ENCODE data around the gene CFAP91.
"Not testable (repeated sequence)": the region's sequence is repeated elsewhere in the genome, so short reads cannot be mapped to it uniquely, and the experiment has no call there.

CFAP91 gene

GRCh38 chr3:119678209-119678608, 24.6 kb upstream of the CFAP91 start:
- not testable (repeated sequence) for DNase-seq

GRCh38 chr3:119679874-119680273, 22.9 kb upstream of the CFAP91 start:
- DNase-seq: no peak

GRCh38 chr3:119681279-119681678, 21.5 kb upstream of the CFAP91 start:
- DNase-seq: no peak

GRCh38 chr3:119683421-119683820, 19.4 kb upstream of the CFAP91 start:
- DNase-seq: no peak

GRCh38 chr3:119690043-119690656, 12.7 kb upstream of the CFAP91 start:
- no peak for DNase-seq

- DNase-seq: no peak
Observed at GRCh38 chr3:119695480-119695879, 7.3 kb upstream of the CFAP91 start.

- DNase-seq: no peak
Observed at GRCh38 chr3:119697394-119697793, 5.4 kb upstream of the CFAP91 start.

- no peak for DNase-seq
Observed at GRCh38 chr3:119700269-119700919, 2.4 kb upstream of the CFAP91 start.

GRCh38 chr3:119700920-119701734, 1.7 kb upstream of the CFAP91 start:
- no peak for DNase-seq

GRCh38 chr3:119703820-119704531, 1.2 kb downstream of the CFAP91 start:
- DNase-seq: no peak

- no peak for DNase-seq
Observed at GRCh38 chr3:119715105-119715504, 12.3 kb downstream of the CFAP91 start.

GRCh38 chr3:119716998-119717397, 14.2 kb downstream of the CFAP91 start:
- DNase-seq: no peak

- DNase-seq: no peak
Observed at GRCh38 chr3:119717520-119717919, 14.7 kb downstream of the CFAP91 start.

- DNase-seq: no peak
Observed at GRCh38 chr3:119723022-119723421, 20.2 kb downstream of the CFAP91 start.

- no peak for DNase-seq
Observed at GRCh38 chr3:119726909-119727308, 24.1 kb downstream of the CFAP91 start.

- no peak for DNase-seq
Observed at GRCh38 chr3:119729996-119730395, 27.2 kb downstream of the CFAP91 start.

- no peak for DNase-seq
Observed at GRCh38 chr3:119731560-119732343, 28.9 kb downstream of the CFAP91 start.

- DNase-seq: no peak
Observed at GRCh38 chr3:119733812-119734211, 31.0 kb downstream of the CFAP91 start.

- DNase-seq: no peak
Observed at GRCh38 chr3:119738741-119739140, 35.9 kb downstream of the CFAP91 start.

GRCh38 chr3:119741657-119742590, 39.1 kb downstream of the CFAP91 start:
- no peak for DNase-seq

- no peak for DNase-seq
Observed at GRCh38 chr3:119743921-119744320, 41.1 kb downstream of the CFAP91 start.
